MM.1S (cell line): ENCODE results near the gene EFNA2.

Experiments
- DNase-seq: peaks from one replicate; pipeline ENCODE4 v3.0.0-alpha.2; 2015
- H2AFZ ChIP-seq: fragments of 300-600 bp; sonication (generic); 2 replicates; pipeline ENCODE4 v1.6.0; 2016; ENCODE audit warnings: antibody characterized with exemption, low read length
- H3F3A ChIP-seq: fragments of 300-600 bp; sonication (generic); 2 replicates; pipeline ENCODE4 v1.6.1; 2016; ENCODE audit warnings: mild to moderate bottlenecking, antibody characterized with exemption, low read length, moderate library complexity, mixed read lengths; ENCODE audit not compliant: insufficient read depth
- H3K27ac ChIP-seq: fragments of 300-600 bp; sonication (generic); 2 replicates; pipeline ENCODE4 v1.5.1; 2016; ENCODE audit warnings: mild to moderate bottlenecking, low read length
- H3K27me3 ChIP-seq: fragments of 300-600 bp; sonication (generic); replicated peaks from 2 replicates; pipeline ENCODE4 v1.6.0; 2016; ENCODE audit warnings: low read length; ENCODE audit not compliant: insufficient read depth
- H3K36me3 ChIP-seq: fragments of 300-600 bp; sonication (generic); replicated peaks from 2 replicates; pipeline ENCODE4 v1.6.1; 2016; ENCODE audit warnings: mild to moderate bottlenecking, low read length, mixed read lengths; ENCODE audit not compliant: insufficient read depth
- H3K4me1 ChIP-seq: fragments of 300-600 bp; sonication (generic); 2 replicates; pipeline ENCODE4 v1.6.1; 2016; ENCODE audit warnings: low read length, mixed read lengths
- H3K4me2 ChIP-seq: fragments of 300-600 bp; sonication (generic); 2 replicates; pipeline ENCODE4 v1.6.0; 2016; ENCODE audit warnings: low read depth, low read length
- H3K4me3 ChIP-seq: fragments of 300-600 bp; sonication (generic); 2 replicates; pipeline ENCODE4 v1.5.1; 2016; ENCODE audit warnings: low read length, mixed read lengths
- H3K79me2 ChIP-seq: fragments of 300-600 bp; sonication (generic); 2 replicates; pipeline ENCODE4 v1.6.1; 2016; ENCODE audit warnings: mixed run types, low read length, mixed read lengths
- H3K9ac ChIP-seq: fragments of 300-600 bp; sonication (generic); 2 replicates; pipeline ENCODE4 v1.6.1; 2016; ENCODE audit warnings: low read length, mixed read lengths
- H3K9me2 ChIP-seq: fragments of 300-600 bp; sonication (generic); replicated peaks from 2 replicates; pipeline ENCODE4 v1.6.1; 2016; ENCODE audit warnings: mild to moderate bottlenecking, low read length, mixed read lengths; ENCODE audit not compliant: insufficient read depth
- H3K9me3 ChIP-seq: fragments of 300-600 bp; sonication (generic); replicated peaks from 2 replicates; pipeline ENCODE4 v1.6.1; 2016; ENCODE audit warnings: mild to moderate bottlenecking, low read length, mixed read lengths; ENCODE audit not compliant: insufficient read depth
- H4K20me1 ChIP-seq: fragments of 300-600 bp; sonication (generic); 2 replicates; pipeline ENCODE4 v1.6.1; 2016; ENCODE audit warnings: mild to moderate bottlenecking, low read length, moderate library complexity, mixed read lengths; ENCODE audit not compliant: insufficient read depth
- EZH2 ChIP-seq: fragments of 300-600 bp; sonication (generic); optimal IDR thresholded peaks from 2 replicates; pipeline ENCODE3; 2017; ENCODE audit warnings: low read depth, mild to moderate bottlenecking, antibody characterized with exemption, low read length, mixed read lengths
- EZH2phosphoT487 ChIP-seq: fragments of 300-600 bp; sonication (generic); IDR thresholded peaks from 2 replicates; pipeline ENCODE4 v1.6.1; 2018; ENCODE audit warnings: antibody characterized with exemption, low read length
- TF ChIP-seq, protein P1 (sequence below): fragments of 300-600 bp; sonication (generic); IDR thresholded peaks from 2 replicates; pipeline ENCODE4 v1.5.1; 2016; ENCODE audit warnings: antibody characterized with exemption, low read length, mixed read lengths

EFNA2 gene

DNA sequence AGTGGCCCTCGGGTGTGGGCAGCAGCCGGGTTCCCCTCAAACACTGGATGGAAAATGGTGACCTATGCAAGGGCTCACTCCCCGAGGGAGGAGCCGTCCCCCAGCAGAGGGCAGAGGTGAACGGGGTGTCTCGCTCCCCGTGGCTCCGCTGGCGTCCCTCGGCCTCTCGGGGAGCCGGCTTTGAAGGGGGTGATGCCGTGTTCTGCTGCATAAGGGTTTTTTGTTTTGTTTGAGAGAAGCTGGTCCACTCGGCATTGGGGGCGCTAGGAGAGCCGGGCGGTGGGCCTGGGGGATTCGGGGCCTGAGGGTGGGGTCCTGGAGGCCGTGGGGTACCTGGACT, 4.0 kb downstream of the EFNA2 start:
- Histone ChIP-seq H3K9ac (no peak overlapping the region), H4K20me1 (no peaks in the 10 kb centered on the region), H3K4me2 (no peak overlapping the region), H3F3A (no peaks in the 10 kb centered on the region), H3K9me2 (no peaks in the 10 kb centered on the region), H3K36me3 (no peaks in the 10 kb centered on the region), H3K4me1 (no peaks in the 10 kb centered on the region), H3K9me3 (no peaks in the 10 kb centered on the region), H3K27ac (no peak overlapping the region), H3K4me3 (no peak overlapping the region), H3K27me3 (peaks cover 92% of the 10 kb centered on the region), H3K79me2 (no peaks in the 10 kb centered on the region), H2AFZ (no peak overlapping the region)
- no peak for DNase-seq
- TF ChIP-seq, protein P1, sequence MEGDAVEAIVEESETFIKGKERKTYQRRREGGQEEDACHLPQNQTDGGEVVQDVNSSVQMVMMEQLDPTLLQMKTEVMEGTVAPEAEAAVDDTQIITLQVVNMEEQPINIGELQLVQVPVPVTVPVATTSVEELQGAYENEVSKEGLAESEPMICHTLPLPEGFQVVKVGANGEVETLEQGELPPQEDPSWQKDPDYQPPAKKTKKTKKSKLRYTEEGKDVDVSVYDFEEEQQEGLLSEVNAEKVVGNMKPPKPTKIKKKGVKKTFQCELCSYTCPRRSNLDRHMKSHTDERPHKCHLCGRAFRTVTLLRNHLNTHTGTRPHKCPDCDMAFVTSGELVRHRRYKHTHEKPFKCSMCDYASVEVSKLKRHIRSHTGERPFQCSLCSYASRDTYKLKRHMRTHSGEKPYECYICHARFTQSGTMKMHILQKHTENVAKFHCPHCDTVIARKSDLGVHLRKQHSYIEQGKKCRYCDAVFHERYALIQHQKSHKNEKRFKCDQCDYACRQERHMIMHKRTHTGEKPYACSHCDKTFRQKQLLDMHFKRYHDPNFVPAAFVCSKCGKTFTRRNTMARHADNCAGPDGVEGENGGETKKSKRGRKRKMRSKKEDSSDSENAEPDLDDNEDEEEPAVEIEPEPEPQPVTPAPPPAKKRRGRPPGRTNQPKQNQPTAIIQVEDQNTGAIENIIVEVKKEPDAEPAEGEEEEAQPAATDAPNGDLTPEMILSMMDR, result no peak
- TF ChIP-seq EZH2phosphoT487 (no peak), EZH2 (no peak)

DNA sequence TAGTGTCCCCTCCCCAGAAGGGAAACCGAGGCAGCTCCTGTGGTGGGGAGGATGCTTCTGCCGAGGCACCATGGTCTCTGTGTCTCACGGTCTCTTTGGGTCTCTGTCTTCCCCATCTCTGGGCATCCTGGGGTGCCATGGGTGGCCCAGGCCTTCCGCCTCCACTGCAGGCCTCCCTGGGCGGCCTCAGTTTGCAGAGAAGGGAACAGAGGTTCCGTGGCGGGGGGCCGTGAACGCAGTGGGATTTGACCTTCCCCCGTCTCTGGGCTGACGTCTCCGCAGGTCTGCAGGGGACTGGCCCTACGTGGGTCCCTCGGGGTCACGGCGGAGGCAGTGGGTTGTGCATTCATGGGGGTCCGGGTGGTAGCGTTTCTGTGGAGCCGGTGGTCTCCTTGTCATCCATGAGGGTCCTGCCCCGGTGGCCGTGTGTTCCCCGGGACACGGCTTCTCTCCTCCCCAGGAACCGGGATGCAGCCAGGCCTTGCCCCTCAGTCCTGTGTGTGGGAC, 4.6 kb downstream of the EFNA2 start:
- Histone ChIP-seq H3K4me1 (no peaks in the 10 kb centered on the region), H3K27ac (no peak overlapping the region), H2AFZ (no peak overlapping the region), H3K9me3 (no peaks in the 10 kb centered on the region), H3F3A (no peaks in the 10 kb centered on the region), H3K36me3 (no peaks in the 10 kb centered on the region), H3K79me2 (no peaks in the 10 kb centered on the region), H3K4me3 (no peak overlapping the region), H3K9me2 (no peaks in the 10 kb centered on the region), H3K9ac (no peak overlapping the region), H3K4me2 (no peak overlapping the region), H3K27me3 (peaks cover 92% of the 10 kb centered on the region), H4K20me1 (no peaks in the 10 kb centered on the region)
- no peak for TF ChIP-seq EZH2
- TF ChIP-seq, protein P1, result no peak
- TF ChIP-seq EZH2phosphoT487, result no peak
- DNase-seq, result no peak

DNA sequence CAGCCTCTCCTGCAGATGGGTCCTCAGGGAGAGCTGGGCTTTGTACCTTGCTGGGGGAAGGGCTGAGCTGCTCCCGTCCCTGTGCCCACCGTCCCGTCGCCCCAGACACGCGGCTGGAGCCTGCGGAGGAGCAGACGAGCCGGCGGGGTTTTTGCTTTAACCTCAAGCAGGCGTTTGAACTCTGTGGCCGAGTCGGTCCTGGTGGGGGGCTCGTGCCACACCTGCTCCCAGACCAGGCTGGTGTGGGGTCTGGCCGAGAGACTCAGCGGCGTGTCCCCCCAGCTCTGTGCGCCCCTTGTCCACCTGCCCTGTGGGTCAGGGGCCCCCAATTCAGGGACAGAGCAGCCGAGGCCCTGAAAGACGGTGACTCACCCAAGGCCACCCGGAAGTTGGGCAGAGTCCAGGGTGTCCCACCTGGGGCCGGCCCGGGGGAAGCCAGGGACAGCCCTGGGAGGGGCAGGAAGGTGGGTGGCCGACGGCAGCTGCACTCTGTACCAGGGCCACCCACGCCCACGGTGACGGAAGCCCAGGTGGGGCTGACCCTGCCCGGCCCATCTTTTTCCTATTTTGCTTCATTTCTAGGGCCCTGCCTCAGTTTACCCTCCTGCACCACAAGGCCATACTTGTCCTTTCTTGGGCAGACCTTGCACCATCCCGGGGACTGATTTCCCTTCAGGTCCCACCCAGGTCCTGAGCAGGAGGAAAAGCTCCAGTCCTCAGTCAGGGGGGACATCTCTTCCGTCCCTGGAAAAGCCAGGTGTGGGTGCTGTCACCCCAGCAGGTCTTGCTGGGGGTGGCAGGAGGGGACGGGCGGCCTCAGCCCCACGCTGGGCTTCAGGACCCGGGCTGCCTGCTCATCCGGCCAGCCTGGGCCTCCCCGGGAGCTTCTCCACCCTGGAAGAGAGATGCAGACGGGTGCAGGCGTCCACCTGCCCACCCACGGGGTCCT, 5.3 kb downstream of the EFNA2 start:
- Histone ChIP-seq H3K27me3 (peaks cover 96% of the 10 kb centered on the region), H3K4me2 (no peak overlapping the region), H3K9ac (no peak overlapping the region), H3K9me2 (no peaks in the 10 kb centered on the region), H4K20me1 (no peaks in the 10 kb centered on the region), H3K36me3 (no peaks in the 10 kb centered on the region), H3K27ac (no peak overlapping the region), H2AFZ (no peak overlapping the region), H3K4me1 (no peaks in the 10 kb centered on the region), H3K79me2 (no peaks in the 10 kb centered on the region), H3K9me3 (no peaks in the 10 kb centered on the region), H3K4me3 (no peak overlapping the region), H3F3A (no peaks in the 10 kb centered on the region)
- DNase-seq, result no peak
- no peak for TF ChIP-seq EZH2phosphoT487
- TF ChIP-seq EZH2, result no peak
- TF ChIP-seq, protein P1, result no peak
